HCT116 (cell line): ENCODE data around the gene CIC. TPM values are rescaled to one million over a fixed set of nuclear protein-coding genes. Genes with fewer than 3 reads are reported as not detected.

Source experiments
- ATAC-seq: fragments of 200-7000 bp; cut with Tn5 transposase; 2 replicates; pipeline ENCODE4 v1.9.1; 2020; ENCODE audit warnings: mild to moderate bottlenecking, moderate library complexity
- BruUV-seq: library from RNA; stranded (reverse); fragments of 400-500 nt; replicated peaks from 2 replicates; lab custom pipeline; 2021; lab: Mats Ljungman, UMichigan
- CTCF ChIA-PET: fragments of 300-600 bp; sonication (Branson Sonifier 250); formaldehyde crosslinking; loops from one replicate; lab custom pipeline; 2021; ENCODE audit warnings: antibody characterized with exemption; lab: Charles Lee
- POLR2A ChIA-PET: fragments of 300-600, 350-600 bp; sonication (Branson Sonifier 250); formaldehyde crosslinking; loops from one replicate; lab custom pipeline; 2021; ENCODE audit warnings: antibody characterized with exemption; lab: Charles Lee
- RAD21 ChIA-PET, 2 experiments: fragments of 300-600 bp; sonication (Branson Sonifier 250); formaldehyde crosslinking; loops; one replicate each; lab custom pipeline; 2023; ENCODE audit warnings: low total read pairs in 2 of 2; ENCODE audit not compliant: uncharacterized antibody in 2 of 2, unreplicated experiment in 2 of 2, low non-redundant PET in 1 of 2; lab: Charles Lee
- DNase-seq: peaks from one replicate; pipeline ENCODE4 v3.0.0-alpha.2; 2010; ENCODE audit warnings: low read depth, low spot score
- H2AFZ ChIP-seq: fragments of 200-600 bp; shearing (Covaris generic), sonication (generic); 2 replicates; pipeline ENCODE4 v1.6.1; 2017; ENCODE audit warnings: low read depth, mixed run types, mixed read lengths, antibody characterized with exemption, low read length; ENCODE audit not compliant: poor library complexity, severe bottlenecking
- H3K27ac ChIP-seq: 2 replicates; pipeline ENCODE4 v1.5.1; 2012; ENCODE audit warnings: low read depth, low read length
- H3K27me3 ChIP-seq: fragments of 200-600 bp; sonication (generic); 2 replicates; pipeline ENCODE4 v1.6.1; 2016; ENCODE audit warnings: mixed run types, low read length, mixed read lengths; ENCODE audit not compliant: insufficient read depth
- H3K36me3 ChIP-seq, 2 experiments: fragments of 200-500 bp in 1 of 2; fragments of 200-600 bp in 1 of 2; sonication (Bioruptor generic) in 1 of 2; sonication (generic) in 1 of 2; 2 replicates each; pipeline versions ENCODE4 v1.5.1 to v1.6.1; 2014 to 2016; ENCODE audit warnings: low read length in 2 of 2, inconsistent platforms in 1 of 2, mixed read lengths in 1 of 2, mixed run types in 1 of 2; ENCODE audit not compliant: insufficient read depth in 2 of 2, control insufficient read depth in 1 of 2
- H3K4me1 ChIP-seq, 2 experiments: fragments of 200-600 bp in 1 of 2; sonication (generic) in 1 of 2; 2 replicates each; pipeline versions ENCODE4 v1.5.1 to v1.6.1; 2012 to 2017; ENCODE audit warnings: low read length in 2 of 2, inconsistent platforms in 1 of 2, mild to moderate bottlenecking in 1 of 2, mixed read lengths in 1 of 2, mixed run types in 1 of 2, moderate library complexity in 1 of 2; ENCODE audit not compliant: insufficient read depth in 2 of 2, control insufficient read depth in 1 of 2
- H3K4me2 ChIP-seq: fragments of 200-600 bp; sonication (generic); 2 replicates; pipeline ENCODE4 v1.6.1; 2017; ENCODE audit warnings: mixed run types, low read length, mixed read lengths
- H3K4me3 ChIP-seq, 2 experiments: fragments of 200-600 bp in 1 of 2; sonication (generic) in 1 of 2; replicated peaks in 1 of 2; 2 replicates each; pipeline ENCODE4 v1.5.1; 2011 to 2016; ENCODE audit warnings: low read length in 2 of 2, control low read depth in 1 of 2, low read depth in 1 of 2, mild to moderate bottlenecking in 1 of 2, mixed read lengths in 1 of 2, mixed run types in 1 of 2
- H3K79me2 ChIP-seq: fragments of 200-600 bp; sonication (generic); 2 replicates; pipeline ENCODE4 v1.6.1; 2017; ENCODE audit warnings: mild to moderate bottlenecking, mixed run types, low read length, moderate library complexity, mixed read lengths; ENCODE audit not compliant: insufficient read depth
- H3K9ac ChIP-seq: fragments of 200-600 bp; sonication (generic); 2 replicates; pipeline ENCODE4 v1.6.1; 2016; ENCODE audit warnings: low read length, mixed read lengths
- H3K9me2 ChIP-seq: fragments of 200-600 bp; sonication (generic), shearing (Covaris generic); 2 replicates; pipeline ENCODE4 v1.6.1; 2017; ENCODE audit warnings: mixed run types, mild to moderate bottlenecking, moderate library complexity; ENCODE audit not compliant: insufficient read depth
- H3K9me3 ChIP-seq, 2 experiments: fragments of 200-500 bp in 1 of 2; fragments of 200-600 bp in 1 of 2; sonication (Bioruptor generic) in 1 of 2; sonication (generic) in 1 of 2; 2 replicates each; pipeline ENCODE4 v1.6.1; 2014 to 2017; ENCODE audit warnings: low read length in 2 of 2, mixed read lengths in 2 of 2, inconsistent platforms in 1 of 2, low read depth in 1 of 2, mild to moderate bottlenecking in 1 of 2, mixed run types in 1 of 2, moderate library complexity in 1 of 2; ENCODE audit not compliant: control insufficient read depth in 1 of 2, insufficient read depth in 1 of 2
- H4K20me1 ChIP-seq: fragments of 200-600 bp; sonication (generic), shearing (Covaris generic); 2 replicates; pipeline ENCODE4 v1.6.1; 2017; ENCODE audit warnings: mixed run types, mild to moderate bottlenecking, moderate library complexity; ENCODE audit not compliant: insufficient read depth
- CEBPB ChIP-seq: IDR thresholded peaks from 2 replicates; pipeline ENCODE4 v1.6.1; 2012; ENCODE audit warnings: low read depth
- CTCF ChIP-seq, 3 experiments: fragments of 200-600 bp in 1 of 3; sonication (generic) in 1 of 3; IDR thresholded peaks in 2 of 3; conservative IDR thresholded peaks in 1 of 3; 2 replicates each; pipeline ENCODE4 v1.5.1; 2012 to 2017; ENCODE audit warnings: low read depth in 2 of 3, low read length in 2 of 3, antibody characterized with exemption in 1 of 3, borderline replicate concordance in 1 of 3, control low read depth in 1 of 3, mild to moderate bottlenecking in 1 of 3, mixed read lengths in 1 of 3, mixed run types in 1 of 3, moderate library complexity in 1 of 3; ENCODE audit not compliant: insufficient read depth in 1 of 3
- EGR1 ChIP-seq: IDR thresholded peaks from 2 replicates; pipeline ENCODE4 v1.6.1; 2012; ENCODE audit warnings: low read depth
- ELF1 ChIP-seq: IDR thresholded peaks from 2 replicates; pipeline ENCODE4 v1.6.1; 2012; ENCODE audit warnings: low read depth, borderline replicate concordance
- EZH2 ChIP-seq: fragments of 200-600 bp; sonication (generic); IDR thresholded peaks from 2 replicates; pipeline ENCODE4 v1.6.1; 2017; ENCODE audit warnings: antibody characterized with exemption, mixed run types
- EZH2phosphoT487 ChIP-seq: fragments of 200-600 bp; IDR thresholded peaks from 2 replicates; pipeline ENCODE4 v1.6.1; 2018; ENCODE audit warnings: antibody characterized with exemption, borderline replicate concordance
- FOSL1 ChIP-seq: IDR thresholded peaks from 2 replicates; pipeline ENCODE4 v1.6.1; 2012; ENCODE audit warnings: low read depth
- JUND ChIP-seq: IDR thresholded peaks from 2 replicates; pipeline ENCODE4 v1.6.1; 2012
- MAX ChIP-seq: IDR thresholded peaks from 2 replicates; pipeline ENCODE4 v1.6.1; 2012
- POLR2A ChIP-seq: IDR thresholded peaks from 2 replicates; pipeline ENCODE4 v1.7.0; 2011; ENCODE audit warnings: borderline replicate concordance; ENCODE audit not compliant: insufficient read depth, insufficient read length; ENCODE audit errors: extremely low read depth
- POLR2AphosphoS5 ChIP-seq: IDR thresholded peaks from 2 replicates; pipeline ENCODE4 v1.6.1; 2011; ENCODE audit warnings: mild to moderate bottlenecking, low read depth, low read length, moderate library complexity
- RAD21 ChIP-seq: IDR thresholded peaks from 2 replicates; pipeline ENCODE4 v1.6.1; 2012; ENCODE audit warnings: low read depth, mild to moderate bottlenecking
- SIN3A ChIP-seq: IDR thresholded peaks from 2 replicates; pipeline ENCODE4 v1.6.1; 2012; ENCODE audit warnings: low read depth
- SP1 ChIP-seq: IDR thresholded peaks from 2 replicates; pipeline ENCODE4 v1.6.1; 2012; ENCODE audit warnings: low read depth
- SRF ChIP-seq: IDR thresholded peaks from 2 replicates; pipeline ENCODE4 v1.6.1; 2012; ENCODE audit warnings: low read depth
- TCF7L2 ChIP-seq: IDR thresholded peaks from 2 replicates; pipeline ENCODE4 v1.7.0; 2011; ENCODE audit warnings: borderline replicate concordance, inconsistent platforms; ENCODE audit not compliant: insufficient read depth, insufficient read length; ENCODE audit errors: extremely low read depth
- YY1 ChIP-seq: IDR thresholded peaks from 2 replicates; pipeline ENCODE4 v1.6.1; 2011; ENCODE audit warnings: low read length, low read depth, moderate library complexity, mild to moderate bottlenecking; ENCODE audit not compliant: insufficient replicate concordance; ENCODE audit errors: extremely low read depth
- ZBTB33 ChIP-seq: IDR thresholded peaks from 2 replicates; pipeline ENCODE4 v1.6.1; 2011; ENCODE audit warnings: mild to moderate bottlenecking, low read length, moderate library complexity; ENCODE audit not compliant: insufficient replicate concordance; ENCODE audit errors: extremely low read depth
- ZFX ChIP-seq: fragments of 450-650 bp; IDR thresholded peaks from 2 replicates; pipeline ENCODE4 v1.6.1; 2017
- ZNF274 ChIP-seq: fragments of 200-500 bp; sonication (Bioruptor generic); IDR thresholded peaks from 2 replicates; pipeline ENCODE4 v1.6.1; 2014; ENCODE audit warnings: mild to moderate bottlenecking, low read depth, low read length, inconsistent platforms
- intact Hi-C: fragments of 100-400 bp; cut with micrococcal nuclease; formaldehyde crosslinking; loops from 2 replicates; pipeline ENCODE4 v1.10.0; 2022
- total RNA-seq: library from RNA; stranded (reverse); gene quantifications from one replicate; pipeline ENCODE4 v1.2.1, GENCODE V29; 2021; ENCODE audit not compliant: unreplicated experiment

Gene CIC
- total RNA-seq, 1 experiment from 2014 or later: 52.0 TPM

- DNase-seq: no peak
- no peak overlapping the region for H3K27ac ChIP-seq
- CTCF ChIA-PET: no interaction called here
- H3K9ac ChIP-seq: no peak overlapping the region
- H3K4me2 ChIP-seq: no peak overlapping the region
- TF ChIP-seq ZNF274 (no peak), YY1 (no peak), EZH2phosphoT487 (no peak), ZBTB33 (no peak), SIN3A (no peak), EZH2 (no peak), MAX (no peak), CEBPB (no peak), POLR2A (no peak), ELF1 (no peak), JUND (no peak), POLR2AphosphoS5 (no peak), FOSL1 (no peak), RAD21 (no peak), EGR1 (no peak), CTCF (IDR thresholded peaks at IDR 0.05 in 2 of 3, conservative IDR thresholded peaks at IDR 0.05 in 1 of 3; ENCODE audit: borderline replicate concordance in 1 of 3, insufficient read depth in 1 of 3, low read depth in 2 of 3, low read length in 2 of 3) (no peak), SP1 (no peak), SRF (no peak), ZFX (no peak), TCF7L2 (no peak)
- TF ChIP-seq, all 23 proteins: peak for 0
- Histone ChIP-seq H3K4me1 (peaks cover 20 to 30% of the 10 kb centered on the region in 2 experiments), H3K9me2 (no peaks in the 10 kb centered on the region), H4K20me1 (no peaks in the 10 kb centered on the region), H3K9me3 (no peaks in the 10 kb centered on the region), H3K4me3 (no peak overlapping the region), H3K79me2 (peaks cover 16% of the 10 kb centered on the region), H3K27me3 (no peaks in the 10 kb centered on the region), H2AFZ (no peak overlapping the region), H3K36me3 (peaks cover 3 to 5% of the 10 kb centered on the region in 2 experiments; a peak in 2 of 4 replicates)
- intact Hi-C loops: no loop called here
- ATAC-seq: no peak
- ChIA-PET RAD21 (no interaction called here), POLR2A (no interaction called here)
- BruUV-seq: no TSS peak
Measured at GRCh38 chr19:42272535-42272897, 3.5 kb downstream of the CIC start.
